ENCODE measurements around the gene SLC4A7.

- TF ChIP-seq CTCF (IDR thresholded peaks at IDR 0.05) (no peak), POLR2A (IDR thresholded peaks at IDR 0.05) (no peak)
Observed at GRCh38 chr3:27352047-27352446, 132.1 kb downstream of the SLC4A7 start.
